GM10847 (cell line): ENCODE measurements around the gene ABR.

ENCODE experiments used
- POLR2A ChIP-seq: IDR thresholded peaks from 2 replicates; pipeline ENCODE4 v1.6.1; 2011; ENCODE audit not compliant: insufficient read length; ENCODE audit errors: extremely low read depth

Gene ABR

GRCh38 chr17:1067282-1067956 lies 112.4 kb downstream of the ABR start:
- no peak for TF ChIP-seq POLR2A

- no peak for TF ChIP-seq POLR2A
Measured at GRCh38 chr17:1060991-1061390, 118.8 kb downstream of the ABR start.

DNA sequence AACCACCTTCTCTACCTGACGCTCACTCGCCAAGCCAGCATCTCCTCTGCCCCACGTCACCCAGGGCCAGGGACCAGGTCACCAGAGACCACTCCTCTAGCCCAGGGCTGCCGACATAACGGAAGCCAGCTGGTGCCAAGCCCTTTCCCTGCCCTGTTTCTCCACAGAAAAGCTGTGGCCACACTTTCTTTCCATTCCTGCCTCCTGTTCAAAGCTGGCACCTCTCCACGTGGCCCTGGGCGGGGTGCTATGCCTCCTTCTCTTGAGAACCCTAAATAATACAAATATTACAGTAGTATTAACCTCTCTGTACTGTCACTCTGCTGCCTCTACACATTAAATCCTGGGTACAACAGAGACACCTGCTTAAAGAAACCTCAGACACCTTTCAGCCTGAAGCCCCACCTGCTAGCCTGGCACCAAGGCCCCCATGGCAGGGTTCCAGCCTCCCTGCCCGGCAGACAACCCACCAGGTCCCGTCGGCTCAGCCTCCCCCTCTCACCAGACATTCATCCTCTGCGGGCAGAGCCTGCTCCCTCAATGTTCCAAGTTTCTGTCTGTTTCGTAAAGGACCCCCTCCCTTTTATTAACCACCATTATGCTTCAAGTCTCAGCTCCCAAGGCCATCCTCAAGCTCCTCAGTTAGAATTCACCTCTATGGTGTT lies 120.5 kb downstream of the ABR start:
- TF ChIP-seq POLR2A, result no peak

DNA sequence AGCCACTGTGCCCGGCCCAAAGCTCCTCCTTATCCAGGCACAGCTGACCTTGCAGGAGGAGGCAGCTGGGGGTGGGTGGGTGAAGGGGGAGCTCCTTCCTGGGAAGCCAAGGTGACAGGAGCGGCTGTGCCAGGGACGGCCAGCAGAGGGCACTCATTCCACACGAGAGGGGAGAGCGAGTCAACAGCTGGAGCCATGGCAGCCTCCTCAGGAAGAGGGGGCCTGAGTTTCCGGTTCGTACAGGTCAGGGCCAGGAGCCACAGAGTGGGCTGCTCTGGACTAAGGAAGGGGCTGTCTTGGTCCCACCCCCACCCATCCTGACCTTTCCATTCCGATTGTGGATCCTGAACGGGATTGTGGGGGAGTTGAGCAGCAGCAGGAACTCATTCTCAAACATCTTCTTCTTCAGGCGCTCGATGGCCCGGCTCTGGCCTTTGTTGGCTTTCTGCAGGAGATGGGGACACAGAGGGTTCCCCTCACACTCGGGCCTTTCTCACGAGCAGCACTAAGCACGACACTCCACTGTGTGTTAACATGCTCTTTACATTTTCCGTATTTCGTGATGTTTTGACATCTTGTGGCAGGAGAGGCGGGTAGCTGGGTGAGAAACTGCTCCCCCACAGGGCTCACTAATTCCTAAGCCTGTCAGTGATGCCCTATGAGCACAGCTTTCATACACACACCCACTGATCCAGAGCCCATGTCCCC lies 121.2 kb downstream of the ABR start:
- no peak for TF ChIP-seq POLR2A

GRCh38 chr17:1056761-1057160 lies 123.0 kb downstream of the ABR start:
- TF ChIP-seq POLR2A, result no peak

GRCh38 chr17:1055751-1056645 lies 123.8 kb downstream of the ABR start:
- no peak for TF ChIP-seq POLR2A

GRCh38 chr17:1055231-1055630 lies 124.5 kb downstream of the ABR start:
- TF ChIP-seq POLR2A, result no peak

DNA sequence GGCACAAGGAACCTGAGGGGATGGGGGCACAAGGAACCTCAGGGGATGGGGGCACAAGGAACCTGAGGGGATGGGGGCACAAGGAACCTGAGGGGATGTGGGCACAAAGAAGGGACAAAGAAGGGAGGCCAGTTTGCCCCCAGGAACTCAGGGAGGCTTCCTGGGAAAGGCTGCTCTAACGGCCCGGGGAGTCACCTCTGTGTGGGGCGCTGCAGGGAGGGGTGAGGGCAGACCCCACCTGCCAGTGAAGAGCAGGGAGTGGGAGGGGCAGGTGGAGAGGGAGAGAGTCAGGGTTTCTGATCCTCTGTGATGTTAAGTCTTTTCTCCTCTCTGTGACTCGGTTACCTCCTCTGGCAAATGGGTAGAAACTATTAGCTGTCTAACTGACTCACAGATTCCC lies 125.1 kb downstream of the ABR start:
- no peak for TF ChIP-seq POLR2A

GRCh38 chr17:1053661-1054360 lies 126.0 kb downstream of the ABR start:
- TF ChIP-seq POLR2A, result no peak

DNA sequence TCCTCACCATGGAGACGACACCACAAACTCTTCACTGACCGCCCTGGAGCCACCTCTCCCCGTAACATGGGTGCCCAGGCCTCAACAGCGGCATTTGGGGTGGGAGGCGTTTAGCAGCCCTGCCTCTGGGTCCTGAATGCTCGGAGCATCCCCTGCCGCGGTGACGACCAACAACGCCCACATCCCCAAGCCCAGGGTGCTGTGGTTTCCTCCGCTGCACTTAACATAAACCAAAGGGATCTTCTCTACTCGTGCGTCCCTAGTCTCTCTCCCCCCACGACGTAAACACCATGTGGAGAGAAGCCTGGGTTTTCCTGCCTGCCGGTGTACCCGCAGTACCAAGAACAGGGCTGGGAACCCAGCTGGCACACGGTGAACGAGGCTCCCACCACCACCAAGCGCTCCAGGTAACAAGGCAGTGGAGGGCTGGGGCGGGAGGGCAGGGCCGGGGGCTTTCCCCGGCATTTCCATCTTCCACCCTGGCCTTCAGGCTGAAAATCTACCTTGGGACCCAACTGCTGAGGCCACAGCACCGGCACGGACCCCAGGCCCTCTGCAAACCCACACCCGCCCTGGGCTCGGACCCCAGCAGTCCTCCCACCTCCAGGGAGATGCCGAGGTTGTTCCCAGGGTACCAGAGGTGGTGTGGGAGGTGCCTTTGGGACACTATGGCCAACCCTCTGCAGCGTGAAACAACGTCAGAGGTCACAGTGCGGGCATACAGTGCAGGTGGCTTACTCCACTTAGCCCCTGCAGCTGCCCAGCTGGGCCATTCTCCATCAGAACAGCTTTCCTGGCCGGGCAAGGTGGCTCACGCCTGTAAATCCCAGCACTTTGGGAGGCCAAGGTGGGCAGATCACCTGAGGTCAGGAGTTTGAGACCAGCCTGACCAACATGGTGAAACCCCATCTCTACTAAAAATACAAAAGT lies 128.5 kb downstream of the ABR start:
- no peak for TF ChIP-seq POLR2A

DNA sequence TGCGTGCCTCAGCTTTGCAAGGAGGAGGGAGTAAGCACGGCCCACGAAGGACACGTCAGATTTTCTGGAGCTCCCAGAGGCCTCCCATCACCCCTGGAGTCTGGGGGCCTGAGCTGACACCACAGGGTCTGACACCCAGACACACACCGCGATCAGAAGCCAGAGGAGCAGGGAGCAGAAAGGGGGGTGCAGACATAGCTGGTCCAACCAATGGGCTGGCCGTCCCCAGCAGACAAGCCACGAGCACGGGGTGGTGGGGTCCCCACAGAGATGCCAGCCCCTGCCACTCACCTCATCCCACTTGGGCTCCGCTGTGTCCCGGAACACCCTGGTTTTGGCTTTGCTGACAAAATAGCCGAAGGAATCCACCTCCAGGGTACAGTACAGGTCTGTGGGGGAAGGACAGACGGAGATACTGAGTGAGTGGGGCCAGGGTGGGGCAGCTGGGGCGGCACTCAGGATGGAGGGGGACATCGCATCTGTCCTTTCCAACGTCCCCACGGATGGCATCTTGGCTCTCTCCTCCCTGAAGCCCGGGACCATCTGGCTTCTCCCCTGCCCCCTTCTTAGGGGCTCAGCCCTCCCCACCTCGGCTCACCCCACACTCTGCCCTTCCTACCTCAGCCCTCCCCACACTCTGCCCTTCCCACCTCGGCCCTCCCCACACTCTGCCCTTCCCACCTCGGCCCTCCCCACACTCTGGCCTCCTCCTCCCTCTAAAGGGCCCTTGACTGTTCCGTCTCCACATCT lies 129.4 kb downstream of the ABR start:
- TF ChIP-seq POLR2A, result no peak

DNA sequence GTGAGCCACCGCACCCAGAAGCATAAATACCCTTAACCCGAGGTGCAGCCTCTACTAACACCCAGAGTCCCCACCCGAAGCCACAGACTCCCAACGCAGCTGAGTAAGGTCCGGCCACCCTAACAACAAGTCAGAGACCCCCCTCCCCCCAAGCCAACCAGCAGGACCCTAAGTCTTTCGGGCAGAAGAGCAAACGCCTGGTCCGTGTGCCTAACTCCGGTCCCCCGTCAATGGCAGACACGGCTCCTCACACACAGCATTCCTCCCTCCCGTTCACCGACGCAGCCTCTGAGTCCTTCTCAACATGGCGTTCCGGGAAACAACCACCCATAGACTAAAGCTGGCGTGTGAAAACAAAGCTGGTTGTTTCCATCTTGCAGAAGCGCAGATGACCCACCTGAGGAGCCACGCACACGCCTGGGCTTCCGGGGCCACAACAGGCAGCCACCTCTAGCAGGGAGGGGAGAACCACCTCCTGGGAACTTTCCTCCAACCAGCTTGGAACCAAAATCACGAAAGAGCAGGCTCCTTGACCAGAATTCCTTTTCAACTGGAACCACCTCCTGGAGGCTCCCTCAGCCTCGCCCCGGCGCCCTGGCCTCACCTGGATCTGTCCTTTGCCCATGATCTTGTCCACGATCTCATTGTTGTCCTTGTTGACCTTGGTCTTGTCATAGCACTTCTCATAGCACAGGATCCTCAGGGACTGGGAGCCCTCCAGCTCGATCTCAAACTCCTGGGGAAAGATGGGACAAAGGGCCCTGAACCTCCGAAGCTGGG lies 130.1 kb downstream of the ABR start:
- TF ChIP-seq POLR2A, result no peak
